HL-60 (cell line): ENCODE data around the gene TIGD1.

Experiments
- GABPA ChIP-seq: IDR thresholded peaks from 2 replicates; pipeline ENCODE4 v1.6.1; 2012; ENCODE audit warnings: low read depth
- POLR2AphosphoS5 ChIP-seq: IDR thresholded peaks from 2 replicates; pipeline ENCODE4 v1.6.1; 2012; ENCODE audit warnings: low read depth
- SPI1 ChIP-seq: IDR thresholded peaks from 2 replicates; pipeline ENCODE4 v1.6.1; 2012; ENCODE audit warnings: low read depth, mild to moderate bottlenecking, borderline replicate concordance
- TF ChIP-seq, protein P1 (sequence below): IDR thresholded peaks from one replicate; pipeline ENCODE4 v1.5.1; 2011; ENCODE audit warnings: low read length, control low read depth, inconsistent platforms; ENCODE audit not compliant: insufficient read depth
- TF ChIP-seq, protein P2 (sequence below): IDR thresholded peaks from 2 replicates; pipeline ENCODE4 v1.6.1; 2012; ENCODE audit warnings: low read depth; ENCODE audit not compliant: insufficient replicate concordance

DNA sequence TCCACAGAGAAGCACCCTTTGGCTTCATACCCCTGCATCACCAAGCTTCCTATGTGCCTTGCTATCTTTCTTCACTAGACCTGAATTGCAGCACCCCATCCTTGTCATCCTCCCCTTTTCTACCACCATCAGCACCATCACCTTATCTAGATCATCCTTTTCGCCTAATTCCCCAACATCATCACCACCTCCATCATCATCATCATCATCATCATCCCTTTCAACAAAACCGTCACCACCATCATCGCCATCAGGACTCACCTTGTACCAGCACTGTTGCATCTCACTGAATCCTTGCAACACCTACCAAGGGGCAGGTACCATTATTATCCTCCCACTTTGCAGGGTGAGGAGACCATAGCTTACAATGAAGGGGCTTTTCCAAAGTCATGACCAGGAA, 51.9 kb downstream of the TIGD1 start:
- TF ChIP-seq, protein P1, sequence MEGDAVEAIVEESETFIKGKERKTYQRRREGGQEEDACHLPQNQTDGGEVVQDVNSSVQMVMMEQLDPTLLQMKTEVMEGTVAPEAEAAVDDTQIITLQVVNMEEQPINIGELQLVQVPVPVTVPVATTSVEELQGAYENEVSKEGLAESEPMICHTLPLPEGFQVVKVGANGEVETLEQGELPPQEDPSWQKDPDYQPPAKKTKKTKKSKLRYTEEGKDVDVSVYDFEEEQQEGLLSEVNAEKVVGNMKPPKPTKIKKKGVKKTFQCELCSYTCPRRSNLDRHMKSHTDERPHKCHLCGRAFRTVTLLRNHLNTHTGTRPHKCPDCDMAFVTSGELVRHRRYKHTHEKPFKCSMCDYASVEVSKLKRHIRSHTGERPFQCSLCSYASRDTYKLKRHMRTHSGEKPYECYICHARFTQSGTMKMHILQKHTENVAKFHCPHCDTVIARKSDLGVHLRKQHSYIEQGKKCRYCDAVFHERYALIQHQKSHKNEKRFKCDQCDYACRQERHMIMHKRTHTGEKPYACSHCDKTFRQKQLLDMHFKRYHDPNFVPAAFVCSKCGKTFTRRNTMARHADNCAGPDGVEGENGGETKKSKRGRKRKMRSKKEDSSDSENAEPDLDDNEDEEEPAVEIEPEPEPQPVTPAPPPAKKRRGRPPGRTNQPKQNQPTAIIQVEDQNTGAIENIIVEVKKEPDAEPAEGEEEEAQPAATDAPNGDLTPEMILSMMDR, result no peak
- no peak for TF ChIP-seq POLR2AphosphoS5
- TF ChIP-seq, protein P2, sequence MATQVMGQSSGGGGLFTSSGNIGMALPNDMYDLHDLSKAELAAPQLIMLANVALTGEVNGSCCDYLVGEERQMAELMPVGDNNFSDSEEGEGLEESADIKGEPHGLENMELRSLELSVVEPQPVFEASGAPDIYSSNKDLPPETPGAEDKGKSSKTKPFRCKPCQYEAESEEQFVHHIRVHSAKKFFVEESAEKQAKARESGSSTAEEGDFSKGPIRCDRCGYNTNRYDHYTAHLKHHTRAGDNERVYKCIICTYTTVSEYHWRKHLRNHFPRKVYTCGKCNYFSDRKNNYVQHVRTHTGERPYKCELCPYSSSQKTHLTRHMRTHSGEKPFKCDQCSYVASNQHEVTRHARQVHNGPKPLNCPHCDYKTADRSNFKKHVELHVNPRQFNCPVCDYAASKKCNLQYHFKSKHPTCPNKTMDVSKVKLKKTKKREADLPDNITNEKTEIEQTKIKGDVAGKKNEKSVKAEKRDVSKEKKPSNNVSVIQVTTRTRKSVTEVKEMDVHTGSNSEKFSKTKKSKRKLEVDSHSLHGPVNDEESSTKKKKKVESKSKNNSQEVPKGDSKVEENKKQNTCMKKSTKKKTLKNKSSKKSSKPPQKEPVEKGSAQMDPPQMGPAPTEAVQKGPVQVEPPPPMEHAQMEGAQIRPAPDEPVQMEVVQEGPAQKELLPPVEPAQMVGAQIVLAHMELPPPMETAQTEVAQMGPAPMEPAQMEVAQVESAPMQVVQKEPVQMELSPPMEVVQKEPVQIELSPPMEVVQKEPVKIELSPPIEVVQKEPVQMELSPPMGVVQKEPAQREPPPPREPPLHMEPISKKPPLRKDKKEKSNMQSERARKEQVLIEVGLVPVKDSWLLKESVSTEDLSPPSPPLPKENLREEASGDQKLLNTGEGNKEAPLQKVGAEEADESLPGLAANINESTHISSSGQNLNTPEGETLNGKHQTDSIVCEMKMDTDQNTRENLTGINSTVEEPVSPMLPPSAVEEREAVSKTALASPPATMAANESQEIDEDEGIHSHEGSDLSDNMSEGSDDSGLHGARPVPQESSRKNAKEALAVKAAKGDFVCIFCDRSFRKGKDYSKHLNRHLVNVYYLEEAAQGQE, result no peak
- TF ChIP-seq GABPA, result no peak
- no peak for TF ChIP-seq SPI1
